ENCODE results near the gene SRGAP1. TPM values are rescaled to one million over a fixed set of nuclear protein-coding genes. Genes with fewer than 3 reads are reported as not detected.

The SRGAP1 gene
- total RNA-seq, 6 donors from 2014 or later, result 4.7 to 36.7 (median 14.0) TPM

DNA sequence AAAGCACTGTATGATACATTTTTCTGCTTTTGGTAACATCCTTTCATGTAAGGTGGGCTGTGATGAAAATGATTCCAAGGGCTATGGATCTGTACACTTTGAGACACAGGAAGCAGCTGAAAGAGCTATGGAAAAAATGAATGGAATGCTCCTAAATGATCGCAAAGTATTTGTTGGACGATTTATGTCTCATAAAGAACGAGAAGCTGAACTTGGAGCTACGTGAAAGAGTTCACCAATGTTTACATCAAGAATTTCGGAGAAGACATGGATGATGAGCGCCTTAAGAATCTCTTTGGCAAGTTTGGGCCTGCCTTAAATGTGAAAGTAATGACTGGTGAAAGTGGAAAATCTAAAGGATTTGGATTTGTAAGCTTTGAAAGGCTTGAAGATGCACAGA lies 22.1 kb upstream of the SRGAP1 start:
- Histone ChIP-seq H3K36me3 (no peaks in the 10 kb centered on the region), H3K4me3 (peak overlapping the region in 3 of 4 donors; percentile 19 to 43 (median 42)), H3K27me3 (no peaks in the 10 kb centered on the region), H3K4me1 (peaks cover 0 to 7% (median 2%) of the 10 kb centered on the region in 4 donors), H3K9me3 (no peaks in the 10 kb centered on the region), H3K27ac (no peak overlapping the region)
- TF ChIP-seq, protein P1, sequence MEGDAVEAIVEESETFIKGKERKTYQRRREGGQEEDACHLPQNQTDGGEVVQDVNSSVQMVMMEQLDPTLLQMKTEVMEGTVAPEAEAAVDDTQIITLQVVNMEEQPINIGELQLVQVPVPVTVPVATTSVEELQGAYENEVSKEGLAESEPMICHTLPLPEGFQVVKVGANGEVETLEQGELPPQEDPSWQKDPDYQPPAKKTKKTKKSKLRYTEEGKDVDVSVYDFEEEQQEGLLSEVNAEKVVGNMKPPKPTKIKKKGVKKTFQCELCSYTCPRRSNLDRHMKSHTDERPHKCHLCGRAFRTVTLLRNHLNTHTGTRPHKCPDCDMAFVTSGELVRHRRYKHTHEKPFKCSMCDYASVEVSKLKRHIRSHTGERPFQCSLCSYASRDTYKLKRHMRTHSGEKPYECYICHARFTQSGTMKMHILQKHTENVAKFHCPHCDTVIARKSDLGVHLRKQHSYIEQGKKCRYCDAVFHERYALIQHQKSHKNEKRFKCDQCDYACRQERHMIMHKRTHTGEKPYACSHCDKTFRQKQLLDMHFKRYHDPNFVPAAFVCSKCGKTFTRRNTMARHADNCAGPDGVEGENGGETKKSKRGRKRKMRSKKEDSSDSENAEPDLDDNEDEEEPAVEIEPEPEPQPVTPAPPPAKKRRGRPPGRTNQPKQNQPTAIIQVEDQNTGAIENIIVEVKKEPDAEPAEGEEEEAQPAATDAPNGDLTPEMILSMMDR (IDR thresholded peaks at IDR 0.05), result no peak
- no peak for TF ChIP-seq EP300 (IDR thresholded peaks at IDR 0.05)
- TF ChIP-seq POLR2AphosphoS5 (IDR thresholded peaks at IDR 0.05), result no peak
- TF ChIP-seq POLR2A (IDR thresholded peaks at IDR 0.05), result no peak
- WGBS, 2 donors, result 61% methylated on average over 6 of the region's 6 CpGs
- no peak for DNase-seq
- no peak for ATAC-seq (ENCODE audit: low FRiP score in 2 of 2)

DNA sequence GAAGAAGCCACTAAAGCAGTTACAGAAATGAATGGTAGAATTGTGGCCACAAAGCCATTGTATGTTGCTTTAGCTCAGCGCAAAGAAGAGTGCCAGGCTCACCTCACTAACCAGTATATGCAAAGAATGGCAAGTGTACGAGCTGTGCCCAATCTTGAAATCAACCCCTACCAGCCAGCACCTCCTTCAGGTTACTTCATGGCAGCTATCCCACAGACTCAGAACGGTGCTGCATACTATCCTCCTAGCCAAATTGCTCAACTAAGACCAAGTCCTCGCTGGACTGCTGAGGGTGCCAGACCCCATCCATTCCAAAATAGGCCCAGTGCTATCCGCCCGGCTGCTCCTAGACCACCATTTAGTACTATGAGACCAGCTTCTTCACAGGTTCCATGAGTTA lies 21.5 kb upstream of the SRGAP1 start:
- Histone ChIP-seq H3K9me3 (no peaks in the 10 kb centered on the region), H3K4me1 (peaks cover 0 to 7% (median 2%) of the 10 kb centered on the region in 4 donors), H3K4me3 (no peak overlapping the region), H3K27ac (no peak overlapping the region), H3K36me3 (no peaks in the 10 kb centered on the region), H3K27me3 (no peaks in the 10 kb centered on the region)
- TF ChIP-seq POLR2A (IDR thresholded peaks at IDR 0.05) (no peak), EP300 (IDR thresholded peaks at IDR 0.05) (no peak), POLR2AphosphoS5 (IDR thresholded peaks at IDR 0.05) (no peak)
- TF ChIP-seq, protein P1 (IDR thresholded peaks at IDR 0.05), result no peak
- WGBS, 2 donors, result 87 to 92% methylated on average over 6 of the region's 6 CpGs
- no peak for DNase-seq
- ATAC-seq (ENCODE audit: low FRiP score in 2 of 2), result peak in 1 of 2 donors; percentile 31

DNA sequence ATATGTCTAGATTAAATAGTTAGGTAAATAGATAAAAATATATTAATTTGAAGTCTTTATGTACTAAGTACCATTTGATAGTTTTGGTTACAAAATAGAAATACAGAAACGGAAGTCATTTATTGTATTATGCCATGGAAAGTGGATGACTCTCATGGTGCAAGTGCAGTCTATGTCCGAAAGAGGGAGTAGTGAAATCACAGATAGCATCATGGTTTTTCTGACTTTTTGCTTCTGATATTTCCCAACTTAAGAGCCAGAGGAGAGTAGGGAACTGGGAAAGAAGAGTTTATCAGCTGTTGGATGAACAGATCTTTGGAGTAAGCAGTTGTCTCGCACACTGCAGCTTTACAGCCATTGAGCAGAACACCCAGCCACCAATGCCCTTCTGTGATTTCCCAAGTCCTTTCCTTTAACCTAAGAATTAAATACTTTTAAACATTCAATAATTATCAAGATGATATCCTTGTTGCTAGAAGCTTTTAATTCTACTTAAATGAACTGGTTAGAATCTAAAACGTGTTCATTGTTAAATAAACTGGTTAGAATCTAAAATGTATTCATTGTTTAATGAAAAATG lies 18.4 kb upstream of the SRGAP1 start:
- ATAC-seq (ENCODE audit: low FRiP score in 2 of 2) (peak in 1 of 2 donors; percentile 83), DNase-seq (no peak)
- no peaks in the 10 kb centered on the region for H3K9me3 ChIP-seq
- no peaks in the 10 kb centered on the region for H3K27me3 ChIP-seq
- no peak for TF ChIP-seq POLR2AphosphoS5 (IDR thresholded peaks at IDR 0.05)
- TF ChIP-seq, protein P1 (IDR thresholded peaks at IDR 0.05), result peak; percentile 47 to 75 (median 66)
- H3K4me3 ChIP-seq, result no peak overlapping the region
- peaks cover 0 to 7% (median 2%) of the 10 kb centered on the region in 4 donors for H3K4me1 ChIP-seq
- 17 to 34% methylated on average over 4 of the region's 4 CpGs for WGBS, 2 donors
- H3K27ac ChIP-seq, result no peak overlapping the region
- no peaks in the 10 kb centered on the region for H3K36me3 ChIP-seq

DNA sequence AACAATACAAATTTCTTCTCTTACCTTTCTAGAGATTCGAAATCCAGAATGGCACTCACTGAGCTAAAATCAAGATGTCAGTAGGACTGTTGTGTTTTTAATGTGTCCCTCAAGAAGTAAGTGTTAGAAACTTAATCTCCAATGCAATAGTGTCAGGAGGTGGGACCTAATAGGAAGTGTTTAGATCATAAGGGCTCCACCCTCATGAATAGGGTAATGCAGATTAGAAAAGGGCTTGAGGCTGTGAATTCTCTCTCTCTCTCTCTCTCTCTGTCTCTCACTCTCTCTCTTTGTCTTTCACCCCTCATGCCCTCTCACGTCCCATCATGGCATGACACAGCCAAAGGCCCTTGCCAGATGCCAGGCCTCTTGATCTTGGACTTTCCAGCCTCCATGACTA lies 15.6 kb upstream of the SRGAP1 start:
- no peaks in the 10 kb centered on the region for H3K36me3 ChIP-seq
- H3K27ac ChIP-seq, result no peak overlapping the region
- ATAC-seq (ENCODE audit: low FRiP score in 2 of 2), result no peak
- no peaks in the 10 kb centered on the region for H3K9me3 ChIP-seq
- no peaks in the 10 kb centered on the region for H3K27me3 ChIP-seq
- no peak for DNase-seq
- no peak for TF ChIP-seq POLR2AphosphoS5 (IDR thresholded peaks at IDR 0.05)
- TF ChIP-seq, protein P1 (IDR thresholded peaks at IDR 0.05), result no peak
- no peak for TF ChIP-seq POLR2A (IDR thresholded peaks at IDR 0.05)
- TF ChIP-seq EP300 (IDR thresholded peaks at IDR 0.05), result no peak
- H3K4me1 ChIP-seq, result peaks cover 0 to 7% (median 2%) of the 10 kb centered on the region in 4 donors
- H3K4me3 ChIP-seq, result no peak overlapping the region
- 89 to 100% methylated on average over 2 of the region's 2 CpGs for WGBS, 2 donors

DNA sequence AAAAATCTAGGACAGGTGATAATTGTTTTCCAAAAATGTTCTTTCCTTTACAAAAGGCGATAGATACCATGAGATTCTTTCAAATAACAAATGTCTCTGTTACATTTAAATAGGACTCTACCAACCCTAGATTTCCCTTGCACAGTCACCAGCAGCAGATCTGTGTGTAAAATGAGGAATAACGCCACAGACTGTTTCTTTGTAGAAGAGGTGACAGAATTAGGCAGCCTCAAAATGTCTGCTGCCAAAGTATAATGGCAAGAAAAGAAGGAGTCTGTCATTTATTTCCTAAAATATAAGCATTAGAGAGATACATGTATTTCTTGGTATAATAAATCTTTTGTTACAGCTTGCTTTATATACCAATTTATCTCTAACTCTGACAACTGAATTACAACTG lies 8.5 kb upstream of the SRGAP1 start:
- 79 to 89% methylated on average over 2 of the region's 2 CpGs for WGBS, 2 donors

More for the DNA sequence above, 8.5 kb upstream of the SRGAP1 start:
- Histone ChIP-seq H3K36me3 (no peaks in the 10 kb centered on the region), H3K4me3 (no peak overlapping the region), H3K4me1 (no peaks in the 10 kb centered on the region), H3K27ac (no peak overlapping the region), H3K27me3 (no peaks in the 10 kb centered on the region), H3K9me3 (no peaks in the 10 kb centered on the region)
- no peak for DNase-seq
- TF ChIP-seq POLR2AphosphoS5 (IDR thresholded peaks at IDR 0.05) (no peak), EP300 (IDR thresholded peaks at IDR 0.05) (no peak), POLR2A (IDR thresholded peaks at IDR 0.05) (no peak)
- TF ChIP-seq, protein P1 (IDR thresholded peaks at IDR 0.05), result no peak
- no peak for ATAC-seq (ENCODE audit: low FRiP score in 2 of 2)

All from upper lobe of left lung (tissue), 6 donors.